SIG-M5 treated with dmso at 0.1 percent for 504 hours (cell line): Measurements from ENCODE around the gene PRKCA.
A peak's percentile ranks its signal among the peaks of the same experiment; 100 is the strongest.

Experiments used
- DNase-seq: peaks from one replicate; lab custom pipeline; 2025; ENCODE audit not compliant: unreplicated experiment; lab: John Stamatoyannopoulos, UW

PRKCA gene

GRCh38 chr17:66814026-66814425, 511.6 kb downstream of the PRKCA start:
- DNase-seq = no peak

- no peak for DNase-seq
Measured at GRCh38 chr17:66814570-66814969, 512.2 kb downstream of the PRKCA start.

GRCh38 chr17:66817750-66818149, 515.3 kb downstream of the PRKCA start:
- DNase-seq = no peak

- no peak for DNase-seq
Measured at GRCh38 chr17:66819466-66819865, 517.1 kb downstream of the PRKCA start.

- no peak for DNase-seq
Measured at GRCh38 chr17:66822009-66822408, 519.6 kb downstream of the PRKCA start.

GRCh38 chr17:66826856-66827255, 524.4 kb downstream of the PRKCA start:
- no peak for DNase-seq

- peak; percentile 40 for DNase-seq
Measured at GRCh38 chr17:66829386-66829864, 527.0 kb downstream of the PRKCA start.

- no peak for DNase-seq
Measured at GRCh38 chr17:66829883-66830282, 527.5 kb downstream of the PRKCA start.

DNA sequence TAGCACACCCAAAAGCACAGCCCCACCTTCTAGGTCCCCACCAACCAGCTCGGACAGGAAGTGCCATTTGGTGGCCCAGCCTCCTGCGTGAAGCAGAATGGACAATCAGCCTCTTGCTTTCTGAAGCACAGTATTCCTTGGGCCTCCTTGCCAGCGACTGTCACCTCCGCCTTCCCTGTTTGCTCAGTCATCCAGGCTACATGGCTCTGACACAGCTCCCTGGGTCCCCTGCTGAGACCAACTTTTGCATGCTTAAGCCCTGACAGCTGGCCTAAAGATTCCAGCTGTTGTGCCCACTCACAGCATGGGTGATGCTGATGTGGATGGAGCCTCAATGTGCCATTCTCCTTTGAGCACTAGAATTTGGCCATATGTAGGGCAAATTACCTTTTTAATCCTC, 528.0 kb downstream of the PRKCA start:
- DNase-seq = no peak

DNA sequence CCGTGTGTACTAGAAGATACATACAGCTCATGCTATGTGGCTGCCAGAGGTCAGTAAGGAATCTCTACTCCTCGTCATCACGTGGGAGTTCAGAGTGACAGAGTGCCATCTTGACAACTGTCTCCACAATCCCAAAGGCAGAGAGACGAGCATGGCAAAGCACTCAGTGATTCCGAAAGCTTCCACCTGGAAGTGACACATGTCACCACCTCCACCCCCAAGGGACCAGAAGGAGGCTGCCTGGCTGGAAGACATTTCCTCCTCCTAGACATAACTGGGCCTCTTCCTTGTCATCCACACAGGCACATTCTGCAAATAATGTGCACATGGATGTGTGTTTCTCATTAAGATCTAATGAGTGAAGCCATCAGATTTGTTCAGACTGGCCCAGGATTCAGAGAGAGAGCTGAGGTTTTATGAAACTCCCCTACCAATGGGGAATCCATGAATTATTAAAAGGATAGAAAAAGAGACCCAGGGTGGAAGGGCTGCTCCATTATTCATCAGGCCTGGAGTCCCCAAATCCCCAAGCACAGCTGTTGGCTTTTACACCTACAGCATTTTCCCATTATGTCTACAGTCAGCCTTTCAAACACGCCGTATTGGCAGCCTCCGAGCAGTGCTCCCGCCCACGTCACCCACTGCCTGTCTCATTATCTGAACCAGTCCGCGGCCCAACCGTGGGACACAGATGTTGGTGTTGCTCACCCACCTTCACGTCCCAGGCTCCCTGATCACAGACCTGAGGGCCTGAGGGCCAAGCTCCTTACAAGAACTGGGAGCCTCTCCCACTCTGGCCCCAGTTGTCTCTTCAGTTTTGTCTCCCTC, 529.2 kb downstream of the PRKCA start:
- DNase-seq = no peak

- DNase-seq = no peak
Measured at GRCh38 chr17:66833201-66833600, 530.8 kb downstream of the PRKCA start.

GRCh38 chr17:66834426-66834918, 532.1 kb downstream of the PRKCA start:
- no peak for DNase-seq

- no peak for DNase-seq
Measured at GRCh38 chr17:66834919-66835454, 532.6 kb downstream of the PRKCA start, which contains the start of gene CACNG5. CACNG5 (plus strand) TSS chr17:66835117; CDS start chr17:66877333, 42,216 bp downstream.

- DNase-seq = no peak
Measured at GRCh38 chr17:66835476-66835875, 533.1 kb downstream of the PRKCA start.

DNA sequence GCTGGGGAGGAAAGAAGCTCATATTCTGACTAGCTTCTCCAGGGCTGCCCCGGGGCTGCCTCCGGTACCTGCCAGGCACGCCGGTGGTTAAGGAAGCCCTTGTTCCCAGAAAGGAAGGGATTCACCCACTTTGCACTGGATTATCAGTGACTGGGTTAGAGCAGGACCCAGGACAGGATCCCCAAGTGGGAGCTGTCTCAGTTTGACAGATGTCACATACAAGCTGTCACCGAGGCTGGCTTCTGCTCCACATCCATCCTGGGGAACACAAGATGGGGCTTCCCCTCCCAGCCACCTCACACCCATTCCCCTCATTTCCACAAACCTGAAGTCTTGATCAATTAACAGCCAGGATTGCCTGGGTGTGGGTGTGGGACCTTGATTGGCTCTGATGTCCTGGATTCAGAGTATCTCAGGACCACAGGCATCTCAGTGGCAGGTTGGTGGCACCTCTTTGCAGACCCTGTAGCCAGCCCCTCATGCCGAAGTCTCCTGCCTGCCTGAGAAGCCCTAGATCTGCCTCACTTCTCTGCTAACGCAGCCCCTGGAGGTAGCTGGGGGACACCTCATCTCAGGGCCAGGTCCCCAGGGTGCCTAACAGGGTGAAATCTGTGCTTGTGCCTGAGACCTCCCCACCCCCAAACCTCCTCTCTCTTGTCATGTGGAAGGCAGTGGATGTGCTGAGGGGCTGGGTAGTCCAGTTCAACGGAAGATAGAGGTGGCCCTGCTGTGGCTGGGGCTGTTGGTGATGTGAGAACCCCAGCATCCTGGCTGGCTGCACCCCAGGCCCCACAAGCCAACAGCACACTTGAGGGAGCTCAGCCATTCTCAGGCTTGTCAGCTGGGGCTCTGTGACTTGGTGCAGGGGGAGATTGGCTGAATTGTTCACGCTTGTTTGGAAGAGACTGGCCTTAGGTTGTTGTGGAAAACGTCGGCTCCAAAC, 533.9 kb downstream of the PRKCA start:
- no peak for DNase-seq

DNA sequence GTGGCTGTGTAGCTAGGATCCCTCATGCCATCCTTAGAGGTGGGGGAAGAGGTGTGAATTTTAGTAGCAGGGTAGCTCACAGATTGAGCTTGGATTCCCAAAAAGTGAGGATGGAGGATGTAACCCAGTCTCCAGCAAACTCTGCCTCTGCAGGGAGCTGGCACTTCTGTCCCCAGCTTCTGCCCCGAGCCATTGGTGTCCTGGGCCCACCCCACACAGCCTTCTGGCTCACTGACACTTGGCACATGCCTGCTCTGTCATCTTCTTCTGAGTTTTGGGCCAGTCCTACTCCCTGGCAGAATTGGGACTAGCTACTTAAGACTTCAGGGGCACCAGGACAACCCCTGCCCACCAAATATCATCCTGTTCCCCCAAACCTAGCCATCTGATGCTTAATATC, 534.8 kb downstream of the PRKCA start:
- DNase-seq = no peak

DNA sequence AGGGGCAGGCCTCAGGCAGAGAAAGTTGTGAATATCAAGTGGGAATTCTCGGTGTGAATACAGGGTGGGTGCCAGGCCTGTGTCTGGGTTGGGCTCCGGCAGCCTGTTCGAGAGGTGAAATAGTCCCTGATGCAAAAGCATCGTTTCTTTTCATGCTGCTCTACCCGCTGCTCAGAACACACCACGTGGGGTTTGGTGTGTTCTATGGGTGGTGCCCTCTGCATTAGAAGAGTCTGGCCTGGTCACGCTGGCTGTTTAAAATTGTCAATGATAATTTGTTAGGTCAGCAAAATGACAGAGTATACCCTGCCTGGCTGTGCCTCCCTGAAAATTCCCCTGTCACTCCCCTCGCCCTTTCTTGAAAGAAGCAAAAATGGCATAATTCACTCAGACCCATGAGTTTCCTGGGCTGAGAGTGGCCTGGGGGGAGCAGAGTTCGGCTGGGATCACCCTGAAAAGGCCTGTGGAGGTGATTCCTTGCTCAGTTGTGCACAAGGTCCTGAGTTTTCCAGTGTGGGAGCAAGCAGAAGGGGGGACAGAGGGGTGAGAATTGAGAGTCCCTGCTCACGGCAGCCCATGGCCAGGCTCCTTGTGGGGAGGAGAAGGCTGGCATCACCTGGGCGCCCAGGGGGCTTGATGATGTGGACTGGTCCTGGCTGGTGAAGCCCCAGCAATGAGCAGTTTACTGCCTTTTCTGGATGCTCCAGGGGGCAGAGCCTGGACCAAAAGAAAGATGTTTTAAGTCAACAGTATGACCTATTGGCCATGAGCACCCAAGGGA, 535.7 kb downstream of the PRKCA start:
- no peak for DNase-seq

DNA sequence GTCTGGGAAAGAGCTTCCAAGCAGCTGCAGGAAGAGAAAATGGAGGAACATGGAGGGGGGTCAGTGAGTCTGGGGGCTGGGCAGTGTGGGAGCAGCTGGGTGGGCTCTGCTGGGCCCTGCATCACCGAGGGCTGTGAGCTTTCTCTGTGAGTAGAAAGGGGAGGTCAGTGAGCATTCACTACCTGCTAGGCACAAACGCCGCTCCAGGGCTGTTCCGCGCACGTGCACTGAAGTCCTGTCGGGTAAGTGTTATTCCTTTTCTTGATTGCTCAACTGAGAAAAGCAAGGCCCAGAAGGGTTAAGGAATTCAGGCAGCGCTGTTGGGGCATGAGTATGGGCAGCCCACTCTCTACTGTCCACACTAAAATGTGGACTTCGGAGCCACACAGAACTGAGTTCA, 537.2 kb downstream of the PRKCA start:
- DNase-seq = no peak

DNA sequence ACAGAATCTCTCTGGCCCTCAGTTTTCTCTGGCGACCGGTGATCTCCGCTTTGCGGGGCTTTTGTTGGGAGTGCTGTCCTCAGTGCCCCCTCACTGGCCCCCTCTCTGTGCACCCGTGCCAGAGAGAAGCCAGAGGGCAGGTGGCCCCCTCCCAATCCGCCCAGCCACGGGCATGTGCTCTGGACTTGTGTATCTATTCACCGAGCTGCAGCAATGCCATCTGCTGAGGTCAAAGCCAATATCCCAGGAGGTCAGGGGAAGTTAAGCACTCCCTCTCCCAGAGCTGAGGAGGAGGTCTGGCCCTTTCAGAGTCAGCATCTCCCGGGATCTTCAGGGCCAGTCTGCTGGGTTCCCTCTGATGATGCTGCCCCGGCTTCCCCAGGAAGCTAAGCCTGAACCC, 537.6 kb downstream of the PRKCA start:
- no peak for DNase-seq

GRCh38 chr17:66841328-66841727, 538.9 kb downstream of the PRKCA start:
- DNase-seq = peak; percentile 20
